NCI-H69 (cell line): ENCODE measurements around the gene JTB.

Source experiments
- DNase-seq: peaks from one replicate; lab custom pipeline; 2025; lab: John Stamatoyannopoulos, UW

JTB gene

DNA sequence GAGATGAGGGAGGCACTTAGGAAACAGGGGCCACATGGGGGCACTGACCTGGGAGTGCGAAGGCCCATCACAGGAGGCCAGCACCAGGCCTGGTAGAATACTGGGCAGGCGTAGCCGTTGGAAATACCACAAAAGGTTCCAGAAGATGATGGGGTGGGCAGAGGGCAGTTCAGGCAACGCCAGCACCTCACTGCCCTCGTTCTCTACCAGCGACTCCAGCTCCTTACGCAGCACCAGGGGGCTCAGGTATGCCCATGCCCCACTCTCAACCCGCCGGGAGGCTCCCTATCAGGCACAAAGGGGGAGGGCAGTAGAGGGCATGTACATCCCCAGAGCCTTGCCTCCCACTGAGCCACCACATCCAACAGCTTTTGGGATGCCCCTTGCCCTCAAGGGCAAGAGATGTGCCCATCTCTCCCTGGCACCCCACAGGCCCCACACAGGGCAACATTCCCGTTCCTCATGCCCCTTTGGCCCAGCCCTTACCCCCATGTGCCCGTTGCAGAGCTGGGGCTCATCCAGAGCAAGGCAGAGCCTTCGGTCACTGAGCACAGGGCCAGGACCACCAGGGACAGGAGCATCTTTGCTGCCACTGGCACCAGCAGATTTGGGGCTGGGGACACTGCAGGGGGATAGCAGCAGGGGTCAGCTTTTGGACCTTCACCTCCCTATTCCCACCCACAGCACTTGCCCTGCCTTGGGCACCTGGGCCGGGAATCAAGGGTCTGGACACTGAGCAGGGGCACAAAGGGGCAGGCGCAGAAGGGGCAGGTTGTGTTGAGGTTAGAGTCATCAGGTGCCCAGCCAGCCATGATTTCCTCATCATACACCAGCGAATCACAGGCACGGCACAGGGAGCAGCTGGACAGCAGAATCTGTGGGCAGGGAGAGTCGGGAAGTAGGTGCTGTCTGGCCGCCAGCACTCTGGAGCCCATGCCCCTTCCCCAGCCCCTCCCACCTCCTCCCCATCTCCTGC is 45.0 kb downstream of the JTB start:
- no peak for DNase-seq

GRCh38 chr1:153929981-153930948 is 47.2 kb downstream of the JTB start:
- DNase-seq: no peak

DNA sequence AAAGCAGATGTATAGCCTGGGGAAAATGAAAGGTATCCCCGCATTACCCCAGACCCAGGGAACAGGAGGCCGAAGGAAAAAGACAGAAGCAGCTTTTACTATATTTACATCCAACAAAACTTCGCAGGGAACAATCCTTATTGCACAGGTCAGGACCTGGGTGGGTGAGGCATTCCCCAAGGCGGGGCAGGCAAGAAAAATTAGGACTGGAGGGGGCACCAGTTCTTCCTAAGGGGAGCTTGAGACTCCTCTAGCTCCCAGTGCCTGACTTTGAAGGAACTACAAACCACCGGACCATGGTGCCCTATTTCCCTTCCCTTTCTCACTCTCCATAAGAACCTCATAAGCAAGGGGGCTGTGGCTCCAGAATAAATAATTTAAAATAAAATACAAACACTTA is 48.0 kb downstream of the JTB start:
- DNase-seq: no peak

DNA sequence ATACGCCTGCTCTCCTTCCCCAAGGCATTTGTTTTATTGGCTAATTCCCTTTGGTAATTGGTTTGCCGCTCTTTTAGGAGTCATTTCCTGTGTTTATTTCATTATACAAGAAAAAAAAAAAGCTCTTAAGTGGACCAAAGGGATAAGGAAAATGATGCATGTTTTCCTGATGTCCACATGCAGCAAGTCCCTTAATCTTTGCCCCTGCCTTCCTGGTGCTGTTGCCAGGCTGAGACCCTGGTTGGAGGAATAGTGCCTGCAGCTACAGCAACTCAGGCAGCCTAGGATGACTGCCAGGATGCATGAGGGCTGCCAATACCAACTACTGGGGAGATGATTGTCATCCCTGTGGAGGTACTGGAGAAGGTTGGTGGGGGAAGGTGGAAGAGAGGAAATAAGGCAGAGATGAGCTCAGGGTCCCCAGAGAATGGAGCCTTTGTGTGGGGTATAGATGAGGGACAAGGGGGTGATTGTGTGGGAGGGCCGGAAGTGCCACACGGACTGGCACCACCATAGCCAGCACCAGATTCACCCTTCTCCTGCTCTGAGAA is 48.6 kb downstream of the JTB start:
- peak; percentile 22 for DNase-seq

GRCh38 chr1:153928245-153928644 is 49.2 kb downstream of the JTB start:
- DNase-seq: no peak

DNA sequence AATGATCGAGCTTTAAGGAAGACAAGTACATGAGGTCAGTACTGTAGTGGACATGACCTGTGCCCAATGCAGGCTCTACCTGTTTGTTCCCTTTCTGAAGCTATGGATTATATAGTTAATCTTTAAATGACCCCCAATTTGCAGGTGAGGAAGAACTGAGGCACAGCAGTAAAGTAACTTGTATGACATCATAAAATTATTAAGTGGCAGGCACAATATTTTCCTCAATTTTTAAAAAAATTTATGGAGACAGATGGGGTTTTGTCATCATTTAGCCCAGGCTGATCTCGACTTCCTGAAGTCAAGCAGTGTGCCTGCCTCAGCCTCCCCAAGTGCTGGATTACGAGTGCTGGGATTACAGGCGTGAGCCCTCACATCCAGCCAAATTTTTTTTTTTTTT is 51.1 kb downstream of the JTB start:
- no peak for DNase-seq
